ENCODE data around the gene PGLYRP4.

GRCh38 chr1:153367090-153367489 lies 18.4 kb upstream of the PGLYRP4 start:
- TF ChIP-seq, protein P1, sequence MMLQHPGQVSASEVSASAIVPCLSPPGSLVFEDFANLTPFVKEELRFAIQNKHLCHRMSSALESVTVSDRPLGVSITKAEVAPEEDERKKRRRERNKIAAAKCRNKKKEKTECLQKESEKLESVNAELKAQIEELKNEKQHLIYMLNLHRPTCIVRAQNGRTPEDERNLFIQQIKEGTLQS (IDR thresholded peaks at IDR 0.05): no peak
- TF ChIP-seq, protein P2, sequence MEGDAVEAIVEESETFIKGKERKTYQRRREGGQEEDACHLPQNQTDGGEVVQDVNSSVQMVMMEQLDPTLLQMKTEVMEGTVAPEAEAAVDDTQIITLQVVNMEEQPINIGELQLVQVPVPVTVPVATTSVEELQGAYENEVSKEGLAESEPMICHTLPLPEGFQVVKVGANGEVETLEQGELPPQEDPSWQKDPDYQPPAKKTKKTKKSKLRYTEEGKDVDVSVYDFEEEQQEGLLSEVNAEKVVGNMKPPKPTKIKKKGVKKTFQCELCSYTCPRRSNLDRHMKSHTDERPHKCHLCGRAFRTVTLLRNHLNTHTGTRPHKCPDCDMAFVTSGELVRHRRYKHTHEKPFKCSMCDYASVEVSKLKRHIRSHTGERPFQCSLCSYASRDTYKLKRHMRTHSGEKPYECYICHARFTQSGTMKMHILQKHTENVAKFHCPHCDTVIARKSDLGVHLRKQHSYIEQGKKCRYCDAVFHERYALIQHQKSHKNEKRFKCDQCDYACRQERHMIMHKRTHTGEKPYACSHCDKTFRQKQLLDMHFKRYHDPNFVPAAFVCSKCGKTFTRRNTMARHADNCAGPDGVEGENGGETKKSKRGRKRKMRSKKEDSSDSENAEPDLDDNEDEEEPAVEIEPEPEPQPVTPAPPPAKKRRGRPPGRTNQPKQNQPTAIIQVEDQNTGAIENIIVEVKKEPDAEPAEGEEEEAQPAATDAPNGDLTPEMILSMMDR (IDR thresholded peaks at IDR 0.05; ENCODE audit: low read depth, low read length, missing input control): no peak
- TF ChIP-seq, protein P3, sequence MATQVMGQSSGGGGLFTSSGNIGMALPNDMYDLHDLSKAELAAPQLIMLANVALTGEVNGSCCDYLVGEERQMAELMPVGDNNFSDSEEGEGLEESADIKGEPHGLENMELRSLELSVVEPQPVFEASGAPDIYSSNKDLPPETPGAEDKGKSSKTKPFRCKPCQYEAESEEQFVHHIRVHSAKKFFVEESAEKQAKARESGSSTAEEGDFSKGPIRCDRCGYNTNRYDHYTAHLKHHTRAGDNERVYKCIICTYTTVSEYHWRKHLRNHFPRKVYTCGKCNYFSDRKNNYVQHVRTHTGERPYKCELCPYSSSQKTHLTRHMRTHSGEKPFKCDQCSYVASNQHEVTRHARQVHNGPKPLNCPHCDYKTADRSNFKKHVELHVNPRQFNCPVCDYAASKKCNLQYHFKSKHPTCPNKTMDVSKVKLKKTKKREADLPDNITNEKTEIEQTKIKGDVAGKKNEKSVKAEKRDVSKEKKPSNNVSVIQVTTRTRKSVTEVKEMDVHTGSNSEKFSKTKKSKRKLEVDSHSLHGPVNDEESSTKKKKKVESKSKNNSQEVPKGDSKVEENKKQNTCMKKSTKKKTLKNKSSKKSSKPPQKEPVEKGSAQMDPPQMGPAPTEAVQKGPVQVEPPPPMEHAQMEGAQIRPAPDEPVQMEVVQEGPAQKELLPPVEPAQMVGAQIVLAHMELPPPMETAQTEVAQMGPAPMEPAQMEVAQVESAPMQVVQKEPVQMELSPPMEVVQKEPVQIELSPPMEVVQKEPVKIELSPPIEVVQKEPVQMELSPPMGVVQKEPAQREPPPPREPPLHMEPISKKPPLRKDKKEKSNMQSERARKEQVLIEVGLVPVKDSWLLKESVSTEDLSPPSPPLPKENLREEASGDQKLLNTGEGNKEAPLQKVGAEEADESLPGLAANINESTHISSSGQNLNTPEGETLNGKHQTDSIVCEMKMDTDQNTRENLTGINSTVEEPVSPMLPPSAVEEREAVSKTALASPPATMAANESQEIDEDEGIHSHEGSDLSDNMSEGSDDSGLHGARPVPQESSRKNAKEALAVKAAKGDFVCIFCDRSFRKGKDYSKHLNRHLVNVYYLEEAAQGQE (IDR thresholded peaks at IDR 0.05): no peak
- TF ChIP-seq RAD21 (IDR thresholded peaks at IDR 0.05): no peak
- TF ChIP-seq EGR1 (IDR thresholded peaks at IDR 0.05; ENCODE audit: low read depth in 2 of 2): no peak
- no peak for TF ChIP-seq TAF1 (conservative IDR thresholded peaks at IDR 0.05)
- TF ChIP-seq ZBTB33 (IDR thresholded peaks at IDR 0.05): no peak
- no peak for TF ChIP-seq GABPA (IDR thresholded peaks at IDR 0.05 in 1 of 2, conservative IDR thresholded peaks at IDR 0.05 in 1 of 2)
- no peak for TF ChIP-seq FOXA2 (IDR thresholded peaks at IDR 0.05)
- TF ChIP-seq RXRA (IDR thresholded peaks at IDR 0.05): no peak

Data from liver (tissue), 3 donors.